HG03457 (cell line): ENCODE results near the gene REM2.
"Not testable (repeated sequence)": the region's sequence is repeated elsewhere in the genome, so short reads cannot be mapped to it uniquely, and the experiment has no call there.

Experiments
- ATAC-seq: cut with Tn5 transposase; IDR thresholded peaks from one replicate; pipeline ENCODE4 v1.9.1; 2021; ENCODE audit warnings: moderate number of reproducible peaks; ENCODE audit not compliant: unreplicated experiment

Gene REM2

DNA sequence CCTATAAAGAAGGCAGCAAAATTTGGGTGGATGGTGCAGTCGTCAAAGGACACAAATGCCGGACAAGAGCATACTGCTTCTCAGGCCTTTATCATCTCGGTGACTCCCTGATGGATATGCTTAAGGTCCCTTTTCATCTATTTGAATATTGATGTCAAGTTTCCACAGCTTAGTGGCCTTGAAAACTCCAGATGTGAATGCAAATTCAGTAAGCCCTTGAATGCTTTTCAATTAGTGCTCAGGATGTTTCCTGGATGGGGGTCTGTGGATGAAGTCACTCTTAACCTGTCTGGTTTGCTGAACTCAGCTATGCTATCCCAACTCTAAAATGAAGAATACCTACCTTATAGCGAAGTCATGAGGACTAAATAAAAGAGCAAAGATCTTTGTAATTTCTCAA is 10.7 kb downstream of the REM2 start:
- no peak for ATAC-seq

DNA sequence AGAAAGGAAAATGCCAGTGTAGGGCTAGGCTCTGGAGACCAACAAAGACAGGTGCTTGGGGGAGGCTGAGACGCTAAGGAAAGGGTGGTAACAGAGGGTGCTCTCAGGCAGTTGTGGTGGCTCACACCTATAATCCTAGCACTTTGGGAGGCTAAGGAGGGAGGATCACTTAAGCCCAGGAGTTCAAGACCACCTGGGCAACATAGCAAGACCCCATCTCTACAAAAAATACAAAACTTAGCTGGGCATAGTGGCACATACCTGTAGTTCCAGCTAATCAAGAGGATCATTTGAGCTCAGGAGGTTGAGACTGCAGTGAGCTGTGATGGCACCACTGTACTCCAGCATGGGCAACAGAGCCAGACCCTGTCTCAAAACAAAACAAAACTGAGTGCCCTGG is 12.4 kb downstream of the REM2 start:
- ATAC-seq = no peak

DNA sequence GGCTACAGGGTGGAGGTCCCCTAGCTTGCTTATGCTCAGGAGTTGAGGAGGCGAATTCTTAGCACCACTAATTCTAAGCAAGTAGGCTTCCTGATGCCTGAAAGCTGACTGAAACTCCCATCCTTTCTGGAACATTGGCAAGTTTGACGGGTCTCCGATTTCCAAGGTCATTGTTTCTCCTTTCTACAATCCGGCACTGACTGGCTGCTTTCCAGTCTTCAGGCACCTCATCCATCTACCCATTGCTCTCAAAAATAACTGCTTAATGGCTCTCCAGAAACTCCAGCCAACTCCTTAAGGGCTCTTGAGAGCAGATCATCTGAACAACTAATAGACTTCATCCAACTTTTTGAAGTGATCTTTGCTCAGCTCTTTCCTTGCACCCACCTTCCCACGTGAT is 13.3 kb downstream of the REM2 start:
- no peak for ATAC-seq

DNA sequence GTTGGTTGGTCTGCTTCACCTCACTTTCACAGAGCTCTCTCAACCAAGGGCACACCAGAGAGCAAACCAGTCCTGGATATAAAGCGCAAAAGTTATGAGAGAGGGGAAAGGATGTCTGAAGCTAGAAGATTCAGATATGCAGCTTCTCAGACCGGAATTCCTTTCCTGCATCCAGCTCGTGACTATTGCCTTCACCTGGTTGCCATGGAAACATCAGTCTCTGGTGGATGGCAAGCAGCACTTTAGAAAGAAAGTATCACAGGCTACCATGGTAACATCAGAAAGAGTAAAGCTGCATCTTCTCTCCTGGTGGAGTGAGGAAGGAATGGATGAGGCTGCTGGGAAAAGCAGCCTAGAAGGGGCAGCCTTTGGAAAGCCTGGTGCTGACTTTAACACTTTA is 13.7 kb downstream of the REM2 start:
- no peak for ATAC-seq

DNA sequence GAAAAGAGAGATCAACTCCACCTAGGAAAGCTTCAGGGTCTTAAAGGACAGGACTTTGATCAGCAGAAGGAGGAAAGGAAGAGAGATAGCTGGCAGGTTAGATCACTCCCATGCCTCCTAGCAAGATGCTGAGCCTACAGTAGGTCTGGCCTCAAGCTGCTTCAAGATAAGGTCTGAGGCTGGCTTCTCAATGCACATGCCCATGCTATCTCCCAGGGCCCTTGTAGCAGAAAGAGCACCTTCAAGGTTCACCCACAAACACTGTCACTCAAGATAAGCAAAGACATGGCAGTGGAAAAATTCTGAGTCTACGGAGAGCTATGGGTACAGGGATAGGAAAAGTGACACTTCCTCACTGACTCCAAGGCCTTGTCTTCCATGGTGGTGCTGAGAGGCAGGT is 14.3 kb downstream of the REM2 start:
- ATAC-seq = no peak

DNA sequence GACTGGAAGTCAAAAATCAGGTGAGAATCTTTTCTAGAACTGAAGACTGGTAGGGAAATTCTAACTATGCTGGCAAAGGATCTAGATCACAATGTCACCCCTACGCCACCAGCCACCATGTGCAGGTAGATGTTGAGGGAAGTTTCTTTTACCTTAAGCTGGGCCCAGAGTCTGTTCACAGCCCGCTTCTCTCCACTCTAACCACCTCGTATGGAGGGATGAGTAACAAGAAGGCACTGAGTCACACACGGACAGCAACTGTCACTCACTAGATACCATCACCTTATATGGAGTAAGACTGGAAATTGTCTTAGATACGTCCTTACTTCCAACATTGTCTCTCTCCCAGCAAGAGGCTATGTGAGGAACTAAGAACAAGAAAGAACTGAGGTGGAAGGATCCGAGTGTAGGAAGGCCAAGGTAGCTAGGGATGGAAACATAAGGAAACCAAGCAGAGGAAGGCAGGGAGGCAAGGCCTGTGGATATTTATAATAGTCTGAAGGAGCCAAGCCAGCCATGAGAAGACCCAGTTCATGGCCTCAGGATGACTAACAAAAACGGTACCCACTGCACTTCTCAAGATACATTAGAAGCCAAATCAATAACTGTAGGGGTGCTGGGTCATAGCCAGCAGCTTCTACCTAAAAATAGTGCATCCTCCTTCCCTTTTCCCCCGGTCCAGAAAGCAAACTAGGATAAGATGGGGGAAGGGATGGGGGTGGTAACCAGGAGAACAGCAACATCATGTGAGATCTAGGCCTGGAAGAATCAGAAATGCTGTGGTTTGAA is 15.5 kb downstream of the REM2 start:
- no peak for ATAC-seq

DNA sequence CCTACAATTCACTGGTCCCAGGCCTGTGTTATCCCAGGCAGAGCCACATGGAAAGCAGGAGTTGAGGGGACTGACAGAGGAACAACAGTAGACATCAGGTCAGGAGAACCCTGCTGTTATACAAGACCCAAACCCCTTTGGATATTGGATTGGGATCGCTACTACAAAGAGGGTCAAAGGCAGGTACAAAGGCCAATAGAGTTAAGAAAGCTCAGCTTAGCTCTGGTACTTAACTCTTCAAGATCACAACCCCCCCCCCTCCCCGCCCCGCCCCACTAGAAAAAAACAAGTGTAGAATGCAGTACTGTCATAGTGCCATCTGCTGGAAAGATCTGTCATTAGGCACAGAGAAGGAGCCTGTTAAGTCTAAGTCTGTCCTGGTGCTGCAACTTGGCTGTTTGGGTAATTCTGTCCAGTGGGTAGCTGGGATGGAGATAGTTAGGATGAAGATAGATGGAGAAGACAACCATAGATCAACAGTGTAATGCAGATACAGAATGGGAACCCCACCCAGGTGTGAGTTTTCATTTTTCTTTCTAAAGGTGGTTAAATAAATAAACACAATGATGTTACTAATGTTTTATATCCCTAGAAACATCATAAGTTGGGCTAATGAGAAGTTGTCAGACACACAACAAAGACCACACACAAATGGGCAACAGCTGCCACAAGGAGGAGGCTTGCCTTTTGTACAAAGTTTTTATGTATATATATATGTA is 17.2 kb downstream of the REM2 start:
- no peak for ATAC-seq

DNA sequence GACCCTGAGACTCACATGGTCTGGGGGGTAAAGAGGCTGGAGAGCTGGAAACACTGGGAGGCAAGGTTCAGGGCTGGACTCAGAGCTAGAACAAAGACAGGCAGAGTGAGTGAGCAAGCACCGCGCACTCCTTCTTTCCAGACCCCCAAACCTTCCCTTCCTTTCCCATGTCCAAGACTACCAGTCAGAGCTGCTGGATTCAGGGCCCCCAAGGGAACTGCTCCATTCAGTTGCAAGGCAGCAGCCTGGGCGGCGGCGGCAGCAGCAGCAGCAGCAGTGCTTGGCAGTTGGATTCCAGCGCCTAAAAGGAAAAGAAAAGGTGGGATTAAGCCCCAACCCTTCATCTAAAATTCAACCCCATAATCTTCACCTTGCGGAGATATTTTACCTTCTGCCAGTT is 18.8 kb downstream of the REM2 start:
- no peak for ATAC-seq

DNA sequence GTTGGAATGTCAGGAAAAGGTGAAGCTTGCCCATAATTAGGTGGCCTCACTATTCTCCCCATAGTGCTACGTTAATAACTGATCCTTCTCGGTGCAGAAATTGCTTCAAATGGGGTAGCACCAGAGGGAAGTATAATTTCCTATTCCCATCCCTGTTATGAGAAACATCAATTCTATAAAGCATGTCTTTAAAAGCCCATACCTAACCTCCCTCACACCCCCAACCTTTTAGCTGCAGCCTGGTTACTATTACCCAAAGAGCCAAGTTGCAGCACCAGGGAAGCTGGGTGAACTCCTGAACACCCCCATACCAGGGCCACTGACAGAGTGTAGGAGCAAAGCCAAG is 20.7 kb downstream of the REM2 start:
- ATAC-seq = no peak

DNA sequence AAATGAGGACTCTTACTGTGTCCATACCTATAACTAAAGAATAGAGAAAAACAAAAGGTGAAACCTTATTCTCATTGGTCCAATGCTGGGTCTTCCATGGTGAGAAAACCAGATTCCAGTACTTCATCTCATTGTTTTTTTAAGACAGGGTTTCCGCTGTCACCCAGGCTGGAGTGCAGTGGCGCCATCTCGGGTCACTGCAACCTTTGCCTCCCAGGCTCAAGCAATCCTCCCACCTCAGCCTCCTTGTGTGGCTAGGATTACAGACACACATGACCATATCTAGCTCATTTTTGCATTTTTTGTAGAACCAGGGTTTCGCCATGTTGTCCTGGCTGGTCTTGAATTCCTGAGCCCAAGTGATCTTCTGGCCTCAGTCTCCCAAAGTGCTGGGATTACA is 22.6 kb downstream of the REM2 start:
- ATAC-seq = no peak

DNA sequence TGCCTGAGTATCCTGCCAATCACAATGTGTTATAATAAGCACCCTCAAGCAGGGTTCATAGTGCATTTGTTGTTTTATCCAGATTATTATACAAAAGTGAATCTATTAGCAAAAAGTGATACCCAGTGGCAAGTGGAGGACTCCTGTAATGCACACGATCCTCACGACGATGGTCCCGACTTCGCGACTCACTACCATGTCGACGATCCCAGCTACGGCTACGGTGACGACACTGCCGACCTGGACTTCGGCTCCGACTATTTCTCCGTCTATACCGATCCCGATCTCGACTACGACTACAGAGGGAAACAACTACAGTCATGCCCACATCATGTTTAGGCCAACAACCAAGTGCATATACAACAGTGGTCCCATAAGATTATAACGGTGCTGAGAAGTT is 23.1 kb downstream of the REM2 start:
- no peak for ATAC-seq

DNA sequence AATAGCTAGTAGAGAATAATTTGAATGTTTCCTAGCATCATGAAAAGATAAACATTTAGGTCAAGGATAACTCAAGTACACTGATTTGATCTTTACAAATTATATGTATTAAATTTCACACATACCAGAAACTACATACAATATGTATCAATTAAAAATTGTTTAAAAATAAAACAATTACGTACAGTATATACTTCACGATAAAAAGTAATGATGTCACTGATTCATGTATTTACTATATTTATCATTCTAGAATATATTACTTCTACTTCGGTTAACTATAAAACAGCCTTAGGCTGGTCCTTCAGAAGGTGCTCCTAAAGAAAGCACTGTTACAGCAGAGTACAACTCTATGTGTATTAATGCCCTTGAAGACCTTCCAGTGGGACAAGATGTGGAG is 24.4 kb downstream of the REM2 start:
- no peak for ATAC-seq

DNA sequence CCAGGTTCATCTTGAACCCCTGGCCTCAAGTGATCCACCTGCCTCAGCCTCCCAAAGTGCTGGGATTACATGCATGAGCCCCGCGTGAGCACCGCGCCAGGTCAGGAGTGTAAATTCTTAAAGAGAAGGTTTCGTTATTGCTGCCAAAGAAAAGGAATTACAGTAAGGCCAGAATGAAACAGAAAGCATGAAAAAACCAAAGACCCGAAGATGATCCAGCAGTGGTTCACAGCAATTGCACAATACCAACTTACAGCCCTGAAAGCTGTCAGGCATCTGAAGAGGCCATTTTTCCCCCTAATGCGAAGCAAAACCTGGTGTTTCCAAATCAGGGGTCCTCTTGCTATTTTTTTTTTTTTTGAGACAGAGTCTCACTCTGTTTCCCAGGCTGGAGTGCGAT is 25.6 kb downstream of the REM2 start:
- ATAC-seq = no peak

DNA sequence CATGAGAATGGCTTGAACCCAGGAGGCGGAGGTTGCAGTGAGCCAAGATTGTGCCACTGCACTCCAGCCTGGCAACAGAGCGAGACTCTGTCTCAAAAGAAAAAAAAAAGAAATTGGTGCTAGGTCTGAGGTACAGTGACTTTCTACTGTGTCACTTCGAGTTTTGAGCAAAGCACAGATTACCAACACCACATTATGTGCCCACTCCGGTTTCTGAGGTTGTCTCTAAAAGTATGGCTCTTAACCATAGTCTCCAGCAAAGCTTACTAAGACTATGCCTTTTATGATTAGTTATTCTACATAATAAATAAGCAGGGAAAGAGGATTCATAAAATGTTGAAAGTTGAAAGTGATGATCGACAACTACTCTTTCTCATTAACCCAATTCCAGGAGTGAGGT is 27.9 kb downstream of the REM2 start:
- no peak for ATAC-seq

DNA sequence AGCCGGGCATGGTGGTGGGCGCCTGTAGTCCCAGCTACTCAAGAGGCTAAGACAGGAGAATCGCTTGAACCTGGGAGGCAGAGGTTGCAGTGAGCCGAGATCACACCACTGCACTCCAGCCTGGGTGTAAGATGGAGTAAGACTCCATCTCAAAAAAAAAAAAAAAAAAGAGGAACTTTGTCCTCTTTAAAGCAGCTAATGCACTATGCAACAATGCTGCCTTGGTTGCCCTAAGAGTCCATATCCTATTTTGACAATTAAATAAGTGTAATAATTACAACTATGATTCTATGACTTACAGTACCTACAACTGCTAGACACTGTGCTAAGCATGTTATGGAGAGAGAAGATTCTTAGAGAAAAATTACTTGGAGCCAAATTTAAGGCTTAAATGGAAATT is 31.8 kb downstream of the REM2 start:
- ATAC-seq = not testable (repeated sequence)

DNA sequence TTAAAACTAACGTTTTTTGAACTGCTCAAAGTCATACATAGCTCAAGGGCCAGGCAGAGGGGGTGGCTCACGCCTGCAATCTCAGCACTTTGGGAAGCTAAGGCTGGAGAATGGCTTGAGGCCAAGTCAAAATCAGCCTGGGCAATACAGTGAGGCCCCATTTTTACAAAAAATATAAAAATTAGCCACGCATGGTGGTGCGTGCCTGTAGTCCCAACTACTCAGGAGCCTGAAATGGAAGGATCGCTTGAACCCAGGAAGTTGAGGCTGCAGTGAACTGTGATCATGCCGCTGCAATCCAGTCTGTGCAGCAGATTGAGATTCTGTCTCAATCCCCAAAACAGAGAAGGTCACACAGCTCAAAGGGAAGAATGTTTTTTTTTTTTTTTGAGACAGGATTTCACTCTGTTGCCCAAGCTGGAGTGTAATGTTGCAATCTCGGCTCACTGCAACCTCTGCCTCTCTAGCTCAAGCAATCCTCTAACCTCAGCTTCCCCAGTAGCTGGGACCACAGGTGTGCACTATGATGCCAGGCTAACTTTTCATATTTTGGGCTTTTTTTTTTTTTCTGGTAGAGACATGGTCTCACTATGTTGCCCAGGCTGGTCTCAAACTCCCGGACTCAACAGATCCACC is 33.0 kb downstream of the REM2 start:
- no peak for ATAC-seq

DNA sequence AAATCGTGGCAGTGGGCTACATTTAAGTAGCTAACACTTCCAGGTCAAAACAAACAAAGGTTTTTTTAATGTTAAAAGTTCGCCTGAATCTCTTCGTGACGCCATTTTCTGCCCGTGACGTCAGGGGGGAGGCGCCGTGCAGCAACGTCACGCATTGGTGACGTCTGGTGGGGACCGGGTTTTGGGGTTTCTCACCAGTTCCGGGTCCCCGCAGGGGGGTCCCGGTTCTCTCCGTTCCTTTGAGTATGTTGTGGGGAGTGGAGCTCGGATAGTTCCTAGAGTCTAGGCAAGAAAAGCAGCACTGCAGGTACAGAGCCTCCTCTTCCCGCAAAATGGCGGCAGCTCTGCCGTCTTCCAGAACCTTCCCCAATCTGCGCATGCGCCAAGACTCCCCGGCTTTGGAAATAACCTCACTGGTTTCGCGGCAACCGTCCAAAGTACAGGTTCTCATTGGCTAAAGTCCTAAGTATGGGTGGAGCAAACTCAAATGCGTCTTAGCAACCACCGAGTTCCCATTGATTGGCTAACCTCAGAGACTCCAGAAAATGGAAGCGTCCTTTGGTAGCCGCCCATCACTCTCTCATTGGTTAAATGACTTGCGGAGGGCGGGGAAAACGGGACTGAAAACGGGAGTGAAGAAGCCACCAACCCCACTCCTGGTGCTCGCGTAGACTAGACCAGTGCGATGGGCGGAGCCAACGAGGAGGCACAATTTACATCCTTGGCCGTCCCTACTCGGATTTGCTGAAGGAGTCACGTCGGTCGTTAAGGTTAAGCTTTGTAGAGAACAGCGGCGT is 36.0 kb downstream of the REM2 start, which contains the start of gene RBM23:
Gene RBM23, minus strand, starts transcription at position 346 of the 797 bp plus-strand sequence.
- ATAC-seq = peak; percentile 86

DNA sequence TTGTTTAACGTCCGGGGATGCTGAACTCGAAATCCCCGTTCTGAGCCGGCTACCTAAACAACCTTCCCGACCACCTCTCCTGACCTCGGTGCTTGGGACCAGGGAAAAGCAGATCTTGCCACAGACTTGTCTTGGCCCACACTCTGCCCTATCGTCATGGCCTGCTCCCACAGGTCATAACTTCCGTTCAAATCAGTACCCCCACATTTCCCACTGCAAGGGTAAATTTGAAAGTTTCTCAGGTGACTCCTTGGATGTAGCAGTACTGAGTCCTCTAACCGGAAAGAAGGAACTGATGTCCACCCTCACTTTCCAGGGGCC is 36.5 kb downstream of the REM2 start:
- no peak for ATAC-seq

DNA sequence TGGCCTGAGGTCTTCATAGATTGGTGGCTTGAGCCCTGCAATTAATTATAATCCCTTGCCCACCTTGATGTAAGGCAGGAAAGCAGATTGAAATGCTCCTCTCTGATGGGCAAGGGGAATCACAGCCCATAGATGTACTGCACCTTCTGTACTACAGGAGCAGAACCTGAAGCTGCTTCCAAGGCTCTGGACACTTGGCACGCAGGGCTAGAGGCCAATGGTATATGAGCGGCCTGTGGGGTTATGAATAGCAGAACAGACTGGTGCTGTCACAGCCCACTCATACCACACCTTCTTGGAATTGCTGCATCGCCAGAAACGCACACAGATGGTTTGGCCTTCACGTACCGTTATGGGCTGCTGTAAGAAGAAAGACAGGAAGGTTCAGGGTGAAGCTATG is 37.7 kb downstream of the REM2 start:
- no peak for ATAC-seq

DNA sequence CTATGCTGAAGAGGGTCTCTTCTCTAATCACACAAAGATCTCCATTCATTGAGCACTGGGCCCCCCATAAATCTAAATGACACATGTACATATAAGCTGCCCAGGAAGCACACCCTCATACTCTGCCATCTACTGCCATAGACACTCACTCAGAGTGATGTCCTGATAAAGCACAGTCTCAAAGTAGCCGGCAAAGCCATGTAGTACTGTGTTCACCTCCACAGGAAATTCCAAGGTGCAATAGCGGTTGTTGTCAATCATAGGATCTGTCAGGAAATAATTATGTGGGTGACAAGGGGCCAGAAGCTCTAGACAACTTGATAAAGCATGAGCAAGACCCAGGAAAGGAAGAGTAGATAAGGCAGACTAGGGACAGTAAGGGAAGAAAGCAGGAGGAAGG is 39.3 kb downstream of the REM2 start:
- ATAC-seq = no peak

DNA sequence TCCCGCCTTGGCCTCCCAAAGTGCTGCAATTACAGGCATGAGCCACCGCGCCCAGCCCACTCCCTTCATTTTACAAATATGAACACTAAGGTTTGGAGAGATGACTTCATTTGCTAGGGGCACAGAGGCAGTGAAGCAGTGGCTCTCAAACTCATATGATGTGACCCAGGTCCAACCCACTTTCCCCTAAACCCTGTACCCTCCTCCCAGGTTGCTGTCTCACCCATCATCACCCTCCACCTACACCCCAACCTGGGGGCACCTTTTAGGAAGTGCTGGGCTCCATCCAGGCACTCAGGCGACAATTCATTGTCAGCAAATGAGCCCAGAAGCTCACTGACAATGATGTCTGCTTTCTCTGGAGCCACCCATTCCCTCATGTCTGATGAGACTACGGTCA is 40.7 kb downstream of the REM2 start:
- no peak for ATAC-seq

DNA sequence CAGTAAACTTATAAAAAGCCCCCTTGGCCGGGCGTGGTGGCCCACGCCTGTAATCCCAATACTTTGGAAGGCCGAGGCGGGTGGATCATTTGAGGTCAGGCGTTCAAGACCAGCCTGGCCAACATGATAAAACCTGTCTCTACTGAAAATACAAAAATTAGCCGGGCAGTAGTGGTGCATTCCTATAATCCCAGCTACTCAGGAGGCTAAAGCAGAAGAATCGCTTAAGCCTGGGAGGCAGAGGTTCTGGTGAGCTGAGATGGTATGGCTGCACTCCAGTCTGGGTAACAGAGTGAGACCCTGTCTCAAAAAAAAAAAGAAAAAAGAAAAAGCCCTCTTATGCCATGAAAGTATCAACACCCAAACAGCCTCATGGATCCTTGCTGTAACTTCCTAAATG is 42.5 kb downstream of the REM2 start:
- no peak for ATAC-seq
